ENCODE measurements around the gene CCDC15. TPM values are rescaled to one million over a fixed set of nuclear protein-coding genes. Genes with fewer than 3 reads are reported as not detected.

CCDC15 gene
- total RNA-seq, 4 donors from 2014 or later, result 2.0 to 11.5 (median 3.8) TPM

GRCh38 chr11:124941703-124942102 is 12.3 kb upstream of the CCDC15 start:
- Histone ChIP-seq H3K36me3 (no peaks in the 10 kb centered on the region), H3K9me3 (no peaks in the 10 kb centered on the region), H3K4me3 (no peak overlapping the region), H3K4me1 (no peaks in the 10 kb centered on the region), H3K27ac (no peak overlapping the region), H3K27me3 (peaks cover 14% of the 10 kb centered on the region)
- no peak for DNase-seq (ENCODE audit: low spot score in 2 of 2)
- WGBS, result 92% methylated on average over 1 of the region's 1 CpG
- TF ChIP-seq POLR2AphosphoS5 (IDR thresholded peaks at IDR 0.05) (no peak), POLR2A (IDR thresholded peaks at IDR 0.05) (no peak), EP300 (IDR thresholded peaks at IDR 0.05) (no peak), CTCF (IDR thresholded peaks at IDR 0.05) (no peak)

DNA sequence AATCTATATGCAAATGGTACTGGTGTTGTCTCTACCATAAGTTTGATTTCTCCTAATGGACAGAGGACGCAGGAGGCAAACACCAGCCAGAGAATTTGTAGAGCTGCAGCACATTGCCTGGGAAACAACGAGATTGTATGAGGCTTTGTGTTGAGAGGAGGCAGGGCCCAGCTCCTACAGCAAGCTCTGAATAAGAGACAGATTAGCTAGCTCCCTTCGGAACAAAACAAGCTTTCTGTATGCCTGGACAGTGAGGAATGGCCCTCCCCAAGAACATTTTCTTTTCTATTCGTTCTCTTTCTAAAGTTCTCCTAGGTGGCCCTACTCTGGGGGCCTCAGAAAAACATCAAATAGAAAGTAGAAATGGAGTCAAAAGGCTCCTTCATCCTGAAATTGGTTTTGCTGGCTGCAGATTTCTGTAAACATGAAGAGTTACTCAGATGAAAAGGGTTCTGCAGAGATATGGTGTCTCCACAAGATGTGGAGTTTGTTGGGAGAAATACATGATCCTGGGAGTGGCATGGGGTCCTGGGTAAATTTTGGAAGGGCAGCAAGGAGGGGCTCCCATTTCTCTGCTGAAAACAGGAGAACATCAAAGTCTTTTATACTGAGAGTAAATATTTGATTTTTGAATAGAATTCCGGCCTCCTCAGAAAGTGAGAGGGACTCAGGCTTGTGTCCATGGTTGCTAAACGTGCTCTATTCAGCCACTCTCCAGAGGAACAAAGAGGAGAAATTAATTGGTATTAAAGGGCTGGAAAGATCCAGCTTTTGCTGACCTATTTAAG is 11.3 kb upstream of the CCDC15 start:
- Histone ChIP-seq H3K4me3 (no peak overlapping the region), H3K36me3 (no peaks in the 10 kb centered on the region), H3K9me3 (no peaks in the 10 kb centered on the region), H3K4me1 (no peaks in the 10 kb centered on the region), H3K27ac (no peak overlapping the region), H3K27me3 (peaks cover 8% of the 10 kb centered on the region)
- 77% methylated on average over 6 of the region's 6 CpGs for WGBS
- DNase-seq (ENCODE audit: low spot score in 2 of 2), result no peak
- TF ChIP-seq CTCF (IDR thresholded peaks at IDR 0.05), result no peak
- no peak for TF ChIP-seq POLR2A (IDR thresholded peaks at IDR 0.05)
- TF ChIP-seq EP300 (IDR thresholded peaks at IDR 0.05), result no peak
- no peak for TF ChIP-seq POLR2AphosphoS5 (IDR thresholded peaks at IDR 0.05)

- no peak for DNase-seq (ENCODE audit: low spot score in 2 of 2)
- Histone ChIP-seq H3K4me1 (no peaks in the 10 kb centered on the region), H3K36me3 (no peaks in the 10 kb centered on the region), H3K27me3 (peaks cover 6% of the 10 kb centered on the region), H3K9me3 (no peaks in the 10 kb centered on the region), H3K4me3 (no peak overlapping the region), H3K27ac (no peak overlapping the region)
- TF ChIP-seq POLR2AphosphoS5 (IDR thresholded peaks at IDR 0.05) (no peak), POLR2A (IDR thresholded peaks at IDR 0.05) (no peak), EP300 (IDR thresholded peaks at IDR 0.05) (no peak), CTCF (IDR thresholded peaks at IDR 0.05) (no peak)
- WGBS, result 64% methylated on average over 5 of the region's 5 CpGs
Measured at GRCh38 chr11:124943254-124943616, 10.8 kb upstream of the CCDC15 start.

DNA sequence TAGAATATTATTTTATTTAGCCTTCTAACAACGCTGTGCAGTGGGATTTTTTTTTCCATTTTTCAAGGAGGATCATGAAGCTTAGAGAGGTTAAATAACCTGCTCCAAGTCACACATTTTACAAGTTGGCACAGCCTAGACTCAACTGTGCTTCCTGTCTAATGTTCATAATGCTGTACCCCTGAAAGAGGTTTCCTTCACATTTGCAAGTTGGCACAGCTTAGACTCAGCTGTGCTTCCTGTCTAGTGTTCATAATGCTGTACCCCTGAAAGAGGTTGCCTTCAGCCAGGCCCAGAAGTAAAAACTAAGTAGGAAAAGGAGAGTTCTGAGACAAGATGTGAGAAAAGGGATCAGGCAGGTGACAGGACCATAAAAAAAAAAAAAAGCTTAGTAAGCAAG is 10.3 kb upstream of the CCDC15 start:
- Histone ChIP-seq H3K4me3 (no peak overlapping the region), H3K36me3 (no peaks in the 10 kb centered on the region), H3K27me3 (peaks cover 6% of the 10 kb centered on the region), H3K27ac (no peak overlapping the region), H3K4me1 (no peaks in the 10 kb centered on the region), H3K9me3 (no peaks in the 10 kb centered on the region)
- no peak for DNase-seq (ENCODE audit: low spot score in 2 of 2)
- TF ChIP-seq POLR2AphosphoS5 (IDR thresholded peaks at IDR 0.05), result no peak
- no peak for TF ChIP-seq POLR2A (IDR thresholded peaks at IDR 0.05)
- TF ChIP-seq EP300 (IDR thresholded peaks at IDR 0.05), result no peak
- no peak for TF ChIP-seq CTCF (IDR thresholded peaks at IDR 0.05)
- WGBS, result 35% methylated on average over 1 of the region's 1 CpG

DNA sequence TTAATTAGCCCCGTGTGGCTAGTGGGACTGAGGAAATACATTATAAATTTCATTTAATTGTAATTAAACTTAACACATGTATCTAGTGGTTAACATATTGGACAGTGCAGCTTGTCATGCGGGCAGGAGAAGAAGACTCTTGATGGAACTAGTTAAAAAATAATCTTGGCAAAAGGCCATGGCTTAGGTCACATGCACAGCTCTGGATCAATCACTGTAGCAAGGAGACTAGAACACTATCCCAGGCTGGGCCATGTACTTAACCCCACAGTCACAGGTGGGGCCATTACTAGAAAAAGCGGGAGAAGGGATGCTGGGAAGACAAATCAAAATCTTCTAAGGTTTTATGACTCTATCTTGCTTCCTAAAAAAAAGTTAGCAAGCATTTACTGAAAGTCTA is 9.4 kb upstream of the CCDC15 start:
- WGBS, result 57% methylated on average over 3 of the region's 3 CpGs
- no peak for DNase-seq (ENCODE audit: low spot score in 2 of 2)
- Histone ChIP-seq H3K27me3 (peaks cover 6% of the 10 kb centered on the region), H3K4me3 (no peak overlapping the region), H3K27ac (no peak overlapping the region), H3K36me3 (no peaks in the 10 kb centered on the region), H3K4me1 (no peaks in the 10 kb centered on the region), H3K9me3 (no peaks in the 10 kb centered on the region)
- TF ChIP-seq EP300 (IDR thresholded peaks at IDR 0.05) (no peak), POLR2A (IDR thresholded peaks at IDR 0.05) (no peak), POLR2AphosphoS5 (IDR thresholded peaks at IDR 0.05) (no peak), CTCF (IDR thresholded peaks at IDR 0.05) (no peak)

All from suprapubic skin (tissue), 4 donors.